CD4-positive, alpha-beta T cell (primary cell): Measurements from ENCODE around the gene DSC2. TPM values are rescaled to one million over a fixed set of nuclear protein-coding genes. Genes with fewer than 3 reads are reported as not detected.

Source experiments
- ATAC-seq: fragments of 200-7000 bp; cut with Tn5 transposase; one replicate; pipeline ENCODE4 v1.10.0; 2022; ENCODE audit warnings: mild to moderate bottlenecking; ENCODE audit not compliant: poor library complexity
- CTCF ChIA-PET: fragments of 350-600 bp; sonication (Branson Sonifier 250); formaldehyde crosslinking; loops from one replicate; lab custom pipeline; 2021; ENCODE audit warnings: antibody characterized with exemption, inconsistent platforms; lab: Charles Lee
- POLR2A ChIA-PET: fragments of 350-600 bp; sonication (Branson Sonifier 250); formaldehyde crosslinking; loops from one replicate; lab custom pipeline; 2021; ENCODE audit warnings: antibody characterized with exemption, inconsistent platforms; lab: Charles Lee
- DNase-seq, 14 experiments: peaks; one replicate each; pipeline ENCODE4 v3.0.0-alpha.2; 2013 to 2020; ENCODE audit warnings: mixed read lengths in 2 of 14
- H3K27ac ChIP-seq, 2 donors: one replicate each; pipeline versions ENCODE4 v1.5.1 to v1.7.0; 2013; ENCODE audit warnings: low read length in 2 of 2, low read depth in 1 of 2, mild to moderate bottlenecking in 1 of 2
- H3K27me3 ChIP-seq, 2 experiments: 1 replicate in 1 of 2; 2 replicates in 1 of 2; pipeline versions ENCODE4 v1.6.1 to v1.7.0; 2013; ENCODE audit warnings: low read length in 2 of 2, control low read depth in 1 of 2, mild to moderate bottlenecking in 1 of 2, moderate library complexity in 1 of 2; ENCODE audit not compliant: insufficient read depth in 2 of 2, control insufficient read depth in 1 of 2
- H3K36me3 ChIP-seq: one replicate; pipeline ENCODE4 v1.6.1; 2013; ENCODE audit warnings: low read length, control low read depth; ENCODE audit not compliant: insufficient read depth
- H3K4me1 ChIP-seq: one replicate; pipeline ENCODE4 v1.6.1; 2013; ENCODE audit warnings: low read length, control low read depth; ENCODE audit not compliant: insufficient read depth
- H3K4me3 ChIP-seq: one replicate; pipeline ENCODE4 v1.5.1; 2013; ENCODE audit warnings: mild to moderate bottlenecking, low read length, moderate library complexity
- H3K9me3 ChIP-seq, 2 experiments: 1 replicate in 1 of 2; 2 replicates in 1 of 2; pipeline versions ENCODE4 v1.6.1 to v1.7.0; 2013; ENCODE audit warnings: low read length in 2 of 2, mild to moderate bottlenecking in 2 of 2, control low read depth in 1 of 2, moderate library complexity in 1 of 2; ENCODE audit not compliant: control insufficient read depth in 1 of 2, insufficient read depth in 1 of 2
- H3K27ac Mint-ChIP-seq: one replicate; pipeline ENCODE4 v1.8.0; 2020; ENCODE audit warnings: mixed read lengths
- H3K27me3 Mint-ChIP-seq: one replicate; pipeline ENCODE4 v1.8.0; 2021; ENCODE audit warnings: mixed read lengths
- H3K36me3 Mint-ChIP-seq: one replicate; pipeline ENCODE4 v1.8.0; 2021; ENCODE audit warnings: low read depth, mixed read lengths
- H3K4me1 Mint-ChIP-seq: one replicate; pipeline ENCODE4 v1.8.0; 2021; ENCODE audit warnings: low read depth, mixed read lengths
- H3K4me3 Mint-ChIP-seq: one replicate; pipeline ENCODE4 v1.8.0; 2020; ENCODE audit warnings: mild to moderate bottlenecking, mixed read lengths
- H3K9me3 Mint-ChIP-seq: one replicate; pipeline ENCODE4 v1.8.0; 2020; ENCODE audit warnings: mixed read lengths
- CTCF ChIP-seq: fragments of 200-600 bp; IDR thresholded peaks from one replicate; pipeline ENCODE4 v1.8.0; 2022; ENCODE audit warnings: antibody characterized with exemption, mild to moderate bottlenecking
- intact Hi-C, 2 experiments: fragments of 100-400 bp; cut with DNase I in 1 of 2; cut with micrococcal nuclease in 1 of 2; formaldehyde crosslinking; loops; one replicate each; pipeline versions ENCODE4 v1.15.1 to v1.9.0; 2023 to 2025; cut with DNase I, micrococcal nuclease
- total RNA-seq, 174 experiments: library from RNA in 2 of 174; stranded (reverse) in 2 of 174; gene quantifications; one replicate each; pipeline ENCODE4 v1.2.3 and lab custom pipeline; 2021 to 2026

The DSC2 gene
- total RNA-seq, 2 experiments from 2014 or later = not detected

- no peaks in the 10 kb centered on the region for H3K4me1 Mint-ChIP-seq
- DNase-seq (no peak), ATAC-seq (no peak)
- intact Hi-C loops = no loop called here
- Histone ChIP-seq H3K27ac (no peak overlapping the region), H3K36me3 (no peaks in the 10 kb centered on the region), H3K9me3 (peaks cover 0 to 8% of the 10 kb centered on the region in 2 experiments), H3K4me1 (no peaks in the 10 kb centered on the region), H3K4me3 (no peak overlapping the region), H3K27me3 (no peaks in the 10 kb centered on the region)
- H3K4me3 Mint-ChIP-seq = no peak overlapping the region
- no peaks in the 10 kb centered on the region for H3K27me3 Mint-ChIP-seq
- CTCF ChIA-PET = no interaction called here
- TF ChIP-seq CTCF = no peak
- POLR2A ChIA-PET = no interaction called here
- no peak overlapping the region for H3K27ac Mint-ChIP-seq
- H3K36me3 Mint-ChIP-seq = no peaks in the 10 kb centered on the region
- H3K9me3 Mint-ChIP-seq = peaks cover 8% of the 10 kb centered on the region
Measured at GRCh38 chr18:31072175-31072574, 30.0 kb downstream of the DSC2 start.

GRCh38 chr18:31070206-31070605, 32.0 kb downstream of the DSC2 start:
- ATAC-seq = no peak
- Mint-ChIP-seq H3K4me1 (no peaks in the 10 kb centered on the region), H3K9me3 (peaks cover 2% of the 10 kb centered on the region), H3K27ac (no peak overlapping the region), H3K36me3 (no peaks in the 10 kb centered on the region), H3K27me3 (no peaks in the 10 kb centered on the region), H3K4me3 (no peak overlapping the region)
- ChIA-PET POLR2A (no interaction called here), CTCF (no interaction called here)
- no peak overlapping the region for H3K27ac ChIP-seq
- H3K36me3 ChIP-seq = no peaks in the 10 kb centered on the region
- H3K4me1 ChIP-seq = no peaks in the 10 kb centered on the region
- H3K9me3 ChIP-seq = peaks cover 0 to 4% of the 10 kb centered on the region in 2 experiments
- no peaks in the 10 kb centered on the region for H3K27me3 ChIP-seq
- intact Hi-C loops = no loop called here
- H3K4me3 ChIP-seq = no peak overlapping the region
- no peak for DNase-seq
- no peak for TF ChIP-seq CTCF

- intact Hi-C loops = no loop called here
- Histone ChIP-seq H3K36me3 (no peaks in the 10 kb centered on the region), H3K9me3 (no peaks in the 10 kb centered on the region), H3K4me3 (no peak overlapping the region), H3K27me3 (no peaks in the 10 kb centered on the region), H3K27ac (no peak overlapping the region), H3K4me1 (no peaks in the 10 kb centered on the region)
- POLR2A ChIA-PET = no interaction called here
- no peaks in the 10 kb centered on the region for H3K4me1 Mint-ChIP-seq
- CTCF ChIA-PET = no interaction called here
- H3K4me3 Mint-ChIP-seq = no peak overlapping the region
- ATAC-seq = no peak
- H3K36me3 Mint-ChIP-seq = no peaks in the 10 kb centered on the region
- DNase-seq = no peak
- H3K9me3 Mint-ChIP-seq = peaks cover 4% of the 10 kb centered on the region
- H3K27ac Mint-ChIP-seq = no peak overlapping the region
- no peak for TF ChIP-seq CTCF
- H3K27me3 Mint-ChIP-seq = no peaks in the 10 kb centered on the region
Measured at GRCh38 chr18:31066266-31066665, 36.0 kb downstream of the DSC2 start.
